Measurements from ENCODE around the gene B4GALNT3.

The B4GALNT3 gene

GRCh38 chr12:593396-594270, 133.9 kb downstream of the B4GALNT3 start:
- no peak for DNase-seq (ENCODE audit: low read depth)

GRCh38 chr12:597926-598568, 138.3 kb downstream of the B4GALNT3 start:
- DNase-seq (ENCODE audit: low read depth), result no peak

GRCh38 chr12:599756-600155, 140.0 kb downstream of the B4GALNT3 start:
- no peak for DNase-seq (ENCODE audit: low read depth)

GRCh38 chr12:601976-602699, 142.4 kb downstream of the B4GALNT3 start:
- DNase-seq (ENCODE audit: low read depth), result no peak

- DNase-seq (ENCODE audit: low read depth), result no peak
Measured at GRCh38 chr12:602700-603068, 142.9 kb downstream of the B4GALNT3 start.

- no peak for DNase-seq (ENCODE audit: low read depth)
Measured at GRCh38 chr12:604956-605355, 145.2 kb downstream of the B4GALNT3 start.

GRCh38 chr12:607541-608001, 147.8 kb downstream of the B4GALNT3 start:
- DNase-seq (ENCODE audit: low read depth), result no peak

GRCh38 chr12:608413-608812, 148.7 kb downstream of the B4GALNT3 start:
- no peak for DNase-seq (ENCODE audit: low read depth)

GRCh38 chr12:608921-609320, 149.2 kb downstream of the B4GALNT3 start:
- no peak for DNase-seq (ENCODE audit: low read depth)

GRCh38 chr12:611721-612120, 152.0 kb downstream of the B4GALNT3 start:
- DNase-seq (ENCODE audit: low read depth), result no peak

- no peak for DNase-seq (ENCODE audit: low read depth)
Measured at GRCh38 chr12:612293-612692, 152.6 kb downstream of the B4GALNT3 start.

- no peak for DNase-seq (ENCODE audit: low read depth)
Measured at GRCh38 chr12:612886-613285, 153.1 kb downstream of the B4GALNT3 start.

Measured in GM04503 (cell line).